IMR-90 (cell line): ENCODE data around the gene UGT8. TPM values are rescaled to one million over a fixed set of nuclear protein-coding genes. Genes with fewer than 3 reads are reported as not detected.

Experiments used
- ATAC-seq: fragments of 200-7000 bp; cut with Tn5 transposase; 2 replicates; pipeline ENCODE4 v1.9.1; 2020; ENCODE audit warnings: low read depth, mild to moderate bottlenecking, moderate library complexity
- BruUV-seq: library from RNA; stranded (reverse); fragments of 400-500 nt; replicated peaks from 2 replicates; lab custom pipeline; 2021; lab: Mats Ljungman, UMichigan
- CTCF ChIA-PET: fragments of 300-600 bp; formaldehyde crosslinking; extraction: SDS; loops from one replicate; lab custom pipeline; 2021; ENCODE audit warnings: antibody characterized with exemption; lab: Yijun Ruan, JAX
- POLR2A ChIA-PET: fragments of 300-600 bp; sonication (Branson Sonifier 250); formaldehyde crosslinking; loops from one replicate; lab custom pipeline; 2022; ENCODE audit warnings: antibody characterized with exemption; ENCODE audit not compliant: unreplicated experiment; lab: Charles Lee
- DNase-seq: peaks from one replicate; pipeline ENCODE4 v3.0.0; 2013
- H2AFZ ChIP-seq: replicated peaks from 2 replicates; pipeline ENCODE3; 2013; ENCODE audit warnings: low read length, mild to moderate bottlenecking; ENCODE audit not compliant: poor library complexity
- H2AK5ac ChIP-seq: 2 replicates; pipeline ENCODE4 v1.6.1; 2013; ENCODE audit warnings: low read depth, low read length, inconsistent platforms
- H2AK9ac ChIP-seq: replicated peaks from 2 replicates; pipeline ENCODE3; 2013; ENCODE audit warnings: mild to moderate bottlenecking, low read depth, low read length, moderate library complexity; ENCODE audit not compliant: poor library complexity
- H2BK120ac ChIP-seq: 2 replicates; pipeline ENCODE4 v1.6.1; 2013; ENCODE audit warnings: low read depth, low read length, inconsistent platforms
- H2BK15ac ChIP-seq: 3 replicates; pipeline ENCODE4 v1.6.1; 2013; ENCODE audit warnings: low read depth, low read length, inconsistent platforms
- H2BK20ac ChIP-seq: 2 replicates; pipeline ENCODE4 v1.6.1; 2013; ENCODE audit warnings: low read depth, mild to moderate bottlenecking, inconsistent platforms, low read length, moderate library complexity
- H2BK5ac ChIP-seq: 2 replicates; pipeline ENCODE4 v1.6.1; 2013; ENCODE audit warnings: mild to moderate bottlenecking, low read depth, low read length, inconsistent platforms; ENCODE audit not compliant: poor library complexity, severe bottlenecking
- H3K14ac ChIP-seq: replicated peaks from 2 replicates; pipeline ENCODE4 v1.6.1; 2013; ENCODE audit warnings: low read depth, low read length, inconsistent platforms
- H3K18ac ChIP-seq: 2 replicates; pipeline ENCODE4 v1.6.1; 2013; ENCODE audit warnings: low read depth, low read length, control low read depth
- H3K23ac ChIP-seq: 2 replicates; pipeline ENCODE4 v1.6.1; 2013; ENCODE audit warnings: low read depth, low read length, inconsistent platforms
- H3K27ac ChIP-seq: 2 replicates; pipeline ENCODE4 v1.5.1; 2013; ENCODE audit warnings: mild to moderate bottlenecking, control low read depth, low read length; ENCODE audit not compliant: insufficient read depth
- H3K27me3 ChIP-seq: 2 replicates; pipeline ENCODE4 v1.6.1; 2013; ENCODE audit warnings: low read length; ENCODE audit not compliant: control insufficient read depth, insufficient read depth
- H3K36me3 ChIP-seq: 2 replicates; pipeline ENCODE4 v1.6.1; 2013; ENCODE audit warnings: low read length, mixed read lengths; ENCODE audit not compliant: control insufficient read depth, insufficient read depth
- H3K4ac ChIP-seq: 2 replicates; pipeline ENCODE4 v1.6.1; 2013; ENCODE audit warnings: low read depth, low read length, inconsistent platforms
- H3K4me1 ChIP-seq: 2 replicates; pipeline ENCODE4 v1.6.1; 2013; ENCODE audit warnings: low read length, mixed read lengths; ENCODE audit not compliant: control insufficient read depth, insufficient read depth
- H3K4me2 ChIP-seq: 2 replicates; pipeline ENCODE4 v1.6.1; 2013; ENCODE audit warnings: low read depth, mild to moderate bottlenecking, control low read depth, low read length, moderate library complexity
- H3K4me3 ChIP-seq: 2 replicates; pipeline ENCODE4 v1.5.1; 2013; ENCODE audit warnings: low read depth, mild to moderate bottlenecking, control low read depth, low read length, moderate library complexity; ENCODE audit not compliant: insufficient read depth
- H3K56ac ChIP-seq: 2 replicates; pipeline ENCODE4 v1.6.1; 2013; ENCODE audit warnings: low read length, inconsistent platforms; ENCODE audit not compliant: insufficient read depth; ENCODE audit errors: extremely low read depth
- H3K79me1 ChIP-seq, 2 experiments: 2 replicates each; pipeline ENCODE4 v1.6.1; 2013; ENCODE audit warnings: low read length in 2 of 2, inconsistent platforms in 1 of 2, low read depth in 1 of 2
- H3K9ac ChIP-seq: 2 replicates; pipeline ENCODE4 v1.6.1; 2013; ENCODE audit warnings: low read depth, low read length, control low read depth
- H3K9me1 ChIP-seq: 2 replicates; pipeline ENCODE4 v1.6.1; 2013; ENCODE audit warnings: low read length, inconsistent platforms; ENCODE audit not compliant: insufficient read depth
- H3K9me3 ChIP-seq: 2 replicates; pipeline ENCODE4 v1.6.1; 2013; ENCODE audit warnings: low read length; ENCODE audit not compliant: control insufficient read depth, insufficient read depth
- H4K20me1 ChIP-seq: 2 replicates; pipeline ENCODE4 v1.6.1; 2013; ENCODE audit warnings: low read length, inconsistent platforms; ENCODE audit not compliant: insufficient read depth
- H4K5ac ChIP-seq: 2 replicates; pipeline ENCODE4 v1.6.1; 2013; ENCODE audit warnings: mild to moderate bottlenecking, low read depth, low read length, control low read depth
- H4K8ac ChIP-seq, 2 experiments: 2 replicates each; pipeline ENCODE4 v1.6.1; 2013; ENCODE audit warnings: low read depth in 2 of 2, low read length in 2 of 2, control low read depth in 1 of 2, inconsistent platforms in 1 of 2
- H4K91ac ChIP-seq: 2 replicates; pipeline ENCODE4 v1.6.1; 2013; ENCODE audit warnings: low read depth, low read length, inconsistent platforms; ENCODE audit not compliant: insufficient read depth
- CEBPB ChIP-seq: IDR thresholded peaks from 2 replicates; pipeline ENCODE4 v1.6.1; 2012; ENCODE audit warnings: low read depth, low read length, improper control_type of control experiment
- CHD1 ChIP-seq: IDR thresholded peaks from 2 replicates; pipeline ENCODE4 v1.6.1; 2012; ENCODE audit warnings: low read depth, low read length, improper control_type of control experiment
- FOS ChIP-seq: fragments of 150-350 bp; IDR thresholded peaks from 2 replicates; pipeline ENCODE4 v1.6.1; 2016; ENCODE audit warnings: low read depth, low read length
- MAFK ChIP-seq: IDR thresholded peaks from 2 replicates; pipeline ENCODE4 v1.6.1; 2012; ENCODE audit warnings: low read depth, low read length, improper control_type of control experiment
- MAZ ChIP-seq: IDR thresholded peaks from 2 replicates; pipeline ENCODE4 v1.6.1; 2012; ENCODE audit warnings: low read depth, mild to moderate bottlenecking, low read length, improper control_type of control experiment, moderate library complexity, borderline replicate concordance
- NFE2L2 ChIP-seq: fragments of 150-350 bp; IDR thresholded peaks from 2 replicates; pipeline ENCODE4 v1.6.1; 2016; ENCODE audit warnings: low read depth, mild to moderate bottlenecking, low read length
- RAD21 ChIP-seq: IDR thresholded peaks from 2 replicates; pipeline ENCODE4 v1.6.1; 2012; ENCODE audit warnings: low read length, improper control_type of control experiment
- RCOR1 ChIP-seq: IDR thresholded peaks from 2 replicates; pipeline ENCODE4 v1.6.1; 2012; ENCODE audit warnings: mild to moderate bottlenecking, low read length, improper control_type of control experiment; ENCODE audit not compliant: insufficient replicate concordance
- SMC3 ChIP-seq: fragments of 150-350 bp; IDR thresholded peaks from 2 replicates; pipeline ENCODE4 v1.6.1; 2016; ENCODE audit warnings: low read depth, mild to moderate bottlenecking, antibody characterized with exemption, low read length, moderate library complexity
- WGBS, 2 experiments: methylation state at CpG; one replicate each; pipeline versions ENCODE4 v1.1.5 to v1.1.7; 2013; ENCODE audit warnings: missing lambda C conversion rate in 2 of 2; ENCODE audit not compliant: insufficient read length in 1 of 2; ENCODE audit errors: extremely low coverage in 2 of 2; 5-methylcytosine and 5-hydroxymethylcytosine counted together
- dilution Hi-C: fragments of 300-500 bp; cut with HindIII; formaldehyde crosslinking; loops from one replicate; pipeline ENCODE4 v1.14.3; 2018; ENCODE audit warnings: low sequenced_read_pairs; ENCODE audit not compliant: unreplicated experiment
- in situ Hi-C: fragments of 300-500 bp; cut with MboI; formaldehyde crosslinking; loops from 3 replicates; pipeline ENCODE4 v1.14.3; 2019; ENCODE audit warnings: low sequenced_read_pairs, inconsistent platforms, mixed read lengths
- intact Hi-C: fragments of 100-400 bp; cut with micrococcal nuclease; formaldehyde crosslinking; loops from 2 replicates; pipeline ENCODE4 v1.10.0; 2022
- polyA plus RNA-seq, 3 experiments: library from polyadenylated mRNA; depleted of rRNA; stranded (reverse); fragments of >200 nt; gene quantifications; 2 replicates each; pipeline ENCODE4 v1.2.3, GENCODE V29; 2012; ENCODE audit warnings: low replicate concordance in 1 of 3
- total RNA-seq: library from RNA; depleted of rRNA; stranded (reverse); fragments of >200 nt; gene quantifications from 2 replicates; pipeline ENCODE4 v1.2.3, GENCODE V29; 2012
- TF ChIP-seq, protein P1 (sequence below): fragments of 150-350 bp; IDR thresholded peaks from 2 replicates; pipeline ENCODE4 v1.6.1; 2017; ENCODE audit warnings: mild to moderate bottlenecking, antibody characterized with exemption, low read length, low read depth

The UGT8 gene
- total and polyA plus RNA-seq, 2 of the 4 experiments (the other 2 are of a cell fraction): not detected

DNA sequence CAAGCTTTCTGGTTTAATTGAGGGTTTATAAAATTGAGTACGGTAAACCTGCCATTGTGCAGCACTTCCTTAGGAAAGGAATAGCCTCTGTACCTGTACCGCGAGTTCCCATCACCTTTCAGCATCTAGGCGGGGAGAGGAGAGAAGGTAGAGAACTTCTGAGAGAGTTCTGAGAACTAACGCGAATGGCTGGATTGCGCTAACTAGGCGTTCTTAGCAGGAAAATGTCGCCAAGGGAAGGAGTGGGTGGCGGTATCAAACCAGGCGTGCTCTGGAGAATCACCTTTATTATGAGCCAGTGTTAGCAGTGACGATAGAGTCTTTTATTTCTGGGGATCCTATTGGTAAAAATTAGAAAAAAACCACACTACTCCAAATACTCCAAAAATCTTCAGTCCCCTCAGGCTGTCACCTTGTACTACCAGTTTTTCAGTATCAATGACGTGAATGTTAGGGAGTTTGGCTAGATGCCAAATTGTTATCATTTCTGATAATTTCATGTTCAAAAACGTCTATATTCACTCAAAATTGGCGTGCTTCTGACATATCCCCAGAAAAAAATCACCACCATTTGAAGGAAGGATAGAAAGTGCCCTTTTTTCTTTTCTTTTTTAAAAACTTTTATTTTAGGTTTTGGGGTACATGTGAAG, 1.4 kb downstream of the UGT8 start:
- no peak overlapping the region for H2AK9ac ChIP-seq
- H3K9me3 ChIP-seq: no peaks in the 10 kb centered on the region
- H2AFZ ChIP-seq: no peak overlapping the region
- peaks cover 22% of the 10 kb centered on the region for H3K27me3 ChIP-seq
- ChIA-PET CTCF (no interaction called here), POLR2A (no interaction called here)
- 0% methylated on average over 1 of the region's 15 CpGs; no CpG with 5 or more reads in 1 of the 2 experiments for WGBS, 2 experiments
- no peak overlapping the region for H2AK5ac ChIP-seq
- peaks cover 1% of the 10 kb centered on the region; the same call in 1 of the 2 replicates for H3K4me1 ChIP-seq
- dilution Hi-C loops: no loop called here
- ATAC-seq: no peak
- H4K8ac ChIP-seq: no peak overlapping the region
- no peak overlapping the region for H3K4me2 ChIP-seq
- no peak overlapping the region for H2BK15ac ChIP-seq
- H2BK20ac ChIP-seq: no peak overlapping the region
- no peaks in the 10 kb centered on the region for H3K36me3 ChIP-seq
- H4K91ac ChIP-seq: no peak overlapping the region
- no peaks in the 10 kb centered on the region for H4K20me1 ChIP-seq
- H3K14ac ChIP-seq: no peak overlapping the region
- in situ Hi-C loops: no loop called here
- H3K27ac ChIP-seq: no peak overlapping the region
- H3K56ac ChIP-seq: no peak overlapping the region
- no peak overlapping the region for H3K9ac ChIP-seq
- no peak overlapping the region for H3K23ac ChIP-seq
- intact Hi-C loops: no loop called here
- no peak overlapping the region for H2BK120ac ChIP-seq
- no peak overlapping the region for H3K18ac ChIP-seq
- DNase-seq: no peak
- no peak overlapping the region for H2BK5ac ChIP-seq
- H4K5ac ChIP-seq: no peak overlapping the region
- H3K9me1 ChIP-seq: no peaks in the 10 kb centered on the region
- H3K4ac ChIP-seq: no peak overlapping the region
- H3K79me1 ChIP-seq: no peaks in the 10 kb centered on the region
- no TSS peak for BruUV-seq
- no peak for TF ChIP-seq CHD1
- no peak for TF ChIP-seq NFE2L2
- no peak for TF ChIP-seq RAD21
- TF ChIP-seq SMC3: no peak
- no peak for TF ChIP-seq FOS
- no peak for TF ChIP-seq MAZ
- TF ChIP-seq, protein P1, sequence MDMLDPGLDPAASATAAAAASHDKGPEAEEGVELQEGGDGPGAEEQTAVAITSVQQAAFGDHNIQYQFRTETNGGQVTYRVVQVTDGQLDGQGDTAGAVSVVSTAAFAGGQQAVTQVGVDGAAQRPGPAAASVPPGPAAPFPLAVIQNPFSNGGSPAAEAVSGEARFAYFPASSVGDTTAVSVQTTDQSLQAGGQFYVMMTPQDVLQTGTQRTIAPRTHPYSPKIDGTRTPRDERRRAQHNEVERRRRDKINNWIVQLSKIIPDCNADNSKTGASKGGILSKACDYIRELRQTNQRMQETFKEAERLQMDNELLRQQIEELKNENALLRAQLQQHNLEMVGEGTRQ: no peak
- TF ChIP-seq RCOR1: no peak
- TF ChIP-seq MAFK: no peak
- TF ChIP-seq CEBPB: no peak
- H3K4me3 ChIP-seq: no peak overlapping the region
